Bone marrow (tissue), 2 donors: ENCODE measurements around the gene OR5H1.
"Not testable (repeated sequence)": the region's sequence is repeated elsewhere in the genome, so short reads cannot be mapped to it uniquely, and the experiment has no call there.

Source experiments
- DNase-seq, 2 donors: peaks; one replicate each; lab custom pipeline; 2025; lab: John Stamatoyannopoulos, UW

Gene OR5H1

GRCh38 chr3:98130421-98130820 lies at the start of gene OR5H1:
Gene OR5H1 (plus strand): TSS chr3:98130721. CDS start chr3:98132698, 1,977 bp downstream.
- no peak for DNase-seq

GRCh38 chr3:98086873-98087272 lies 43.6 kb upstream of the OR5H1 start, which contains the start of gene OR5AC2:
Gene OR5AC2 (plus strand): TSS chr3:98087173. CDS start chr3:98087173, 0 bp downstream.
- DNase-seq, result no peak

GRCh38 chr3:98095882-98096281 lies 34.6 kb upstream of the OR5H1 start:
- DNase-seq, result no peak

DNA sequence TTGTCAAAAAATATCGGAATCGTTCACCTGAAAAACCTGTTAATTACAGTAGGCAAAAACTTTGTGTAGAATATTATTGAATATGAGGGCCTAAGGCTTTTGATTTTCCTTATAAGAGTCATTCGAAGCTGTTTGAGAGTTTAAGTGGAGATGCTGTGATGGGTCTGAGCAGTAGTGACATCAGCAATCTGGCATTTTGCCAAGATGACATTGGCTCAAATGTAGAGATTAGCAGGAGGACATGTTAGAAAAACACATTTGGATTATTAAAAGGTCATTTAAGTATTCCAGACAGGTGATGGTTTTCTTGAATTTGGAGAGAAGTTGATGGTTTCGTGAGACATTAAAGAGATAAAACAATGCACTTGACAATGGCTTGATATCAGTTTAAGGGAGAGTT lies 30.7 kb upstream of the OR5H1 start:
- no peak for DNase-seq

DNA sequence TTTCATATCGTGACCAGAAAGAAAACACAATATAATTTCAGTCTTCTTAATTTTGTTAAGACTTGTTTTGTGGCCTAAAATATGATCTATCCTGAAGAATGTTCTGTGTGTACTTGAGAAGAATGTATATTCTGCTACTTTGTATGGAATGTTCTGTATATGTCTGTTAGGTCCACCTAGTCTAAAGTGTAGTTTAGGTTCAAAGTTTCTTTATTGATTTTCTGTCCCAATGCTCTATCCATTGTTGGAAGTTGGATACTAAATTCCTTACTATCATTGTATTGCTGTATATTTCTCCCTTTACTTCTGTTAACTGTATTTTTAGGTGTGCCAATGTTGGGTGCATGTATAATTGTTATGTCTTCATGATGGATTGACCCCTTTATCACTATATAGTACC lies 22.4 kb upstream of the OR5H1 start:
- no peak for DNase-seq

- DNase-seq, result no peak
These were observed 20.5 kb upstream of the OR5H1 start for GRCh38 chr3:98109807-98110549.

GRCh38 chr3:98110550-98110908 lies 20.0 kb upstream of the OR5H1 start:
- DNase-seq, result no peak

GRCh38 chr3:98114264-98114663 lies 16.3 kb upstream of the OR5H1 start:
- DNase-seq, result no peak

DNA sequence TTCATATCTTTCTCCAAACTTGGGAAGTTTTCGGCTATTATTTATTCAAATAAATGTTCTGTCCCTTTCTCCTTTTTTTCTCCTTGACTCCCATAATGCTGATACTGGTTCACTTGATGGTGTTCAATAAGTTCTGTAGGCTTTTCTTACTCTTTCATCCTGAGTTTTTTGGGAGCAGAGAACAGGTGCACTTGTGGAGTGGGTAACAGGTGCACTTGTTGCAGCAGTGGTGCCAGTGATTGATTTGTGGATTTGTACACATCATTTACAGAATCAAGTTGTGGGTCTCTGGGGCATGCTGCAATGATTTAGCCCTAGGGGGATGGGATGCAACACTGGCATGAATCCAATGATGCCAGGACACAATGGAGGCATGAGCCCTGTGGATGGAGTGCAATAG lies 14.8 kb upstream of the OR5H1 start:
- DNase-seq, result no peak

- DNase-seq, result no peak
These were observed 6.1 kb downstream of the OR5H1 start for GRCh38 chr3:98136631-98137030.

- not testable (repeated sequence) for DNase-seq
These were observed 7.5 kb downstream of the OR5H1 start for GRCh38 chr3:98137826-98138557.

GRCh38 chr3:98140531-98140930 lies 10.0 kb downstream of the OR5H1 start:
- DNase-seq, result no peak

DNA sequence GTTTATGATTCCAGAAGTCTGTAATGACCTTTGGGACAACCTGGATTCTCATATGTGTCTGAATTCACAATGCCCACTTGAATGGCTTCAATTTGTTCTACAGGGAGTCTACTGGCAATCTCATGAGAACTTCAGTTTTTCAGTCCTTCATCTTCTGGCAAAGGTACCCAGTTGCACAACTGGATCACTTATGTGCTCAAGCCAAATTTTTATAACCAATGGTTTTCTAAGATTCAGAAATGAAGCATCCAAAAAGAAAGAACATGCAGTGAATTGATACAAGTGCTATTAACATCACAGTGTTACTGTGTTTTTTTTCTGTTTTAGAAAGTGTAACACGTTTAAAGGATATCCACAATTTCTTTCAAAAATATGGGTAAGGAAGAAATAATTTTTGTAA lies 16.7 kb downstream of the OR5H1 start, which contains the start of gene OR5H14:
TSS of gene OR5H14 (plus strand) at position 301 of the 400 bp plus-strand sequence. CDS start 1,907 bp downstream, outside the sequence.
- no peak for DNase-seq

DNA sequence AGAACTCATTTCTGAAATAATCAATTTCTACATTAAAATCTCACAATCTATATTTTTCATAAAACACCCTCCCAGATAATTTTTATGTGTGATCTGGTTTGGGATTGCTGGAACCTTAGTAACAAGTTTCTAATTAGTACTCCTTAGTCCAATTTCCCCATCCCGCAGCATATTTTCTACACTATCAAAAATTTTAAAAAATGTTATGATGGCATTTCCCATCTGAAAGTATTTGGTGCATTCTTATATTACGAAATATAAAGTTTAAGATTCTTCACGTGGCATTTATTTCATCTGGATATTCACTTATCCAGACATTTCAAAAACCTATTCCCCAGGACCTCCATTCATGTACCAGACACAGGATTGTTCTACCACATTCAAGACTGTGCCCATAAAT lies 18.2 kb downstream of the OR5H1 start:
- no peak for DNase-seq

- not testable (repeated sequence) for DNase-seq
These were observed 18.9 kb downstream of the OR5H1 start for GRCh38 chr3:98149456-98149855.

DNA sequence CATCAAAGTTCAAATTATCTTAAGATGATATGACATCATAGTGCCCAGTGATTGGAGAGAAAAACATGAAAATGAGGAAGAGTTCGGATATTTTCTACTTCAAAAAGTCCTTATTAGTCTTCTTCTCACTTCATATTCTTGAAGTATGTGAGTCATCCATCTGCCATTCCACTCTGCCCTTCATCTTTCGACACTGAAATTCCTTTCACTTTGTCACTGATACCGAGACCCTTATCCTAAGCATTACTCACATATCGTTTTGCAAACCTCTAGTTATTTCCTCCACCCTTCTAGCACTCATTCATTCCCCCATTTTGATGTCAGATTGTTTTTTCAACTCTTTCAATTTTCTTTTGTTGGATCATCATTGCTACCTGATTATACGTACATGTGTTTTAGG lies 20.7 kb downstream of the OR5H1 start:
- DNase-seq, result no peak

DNA sequence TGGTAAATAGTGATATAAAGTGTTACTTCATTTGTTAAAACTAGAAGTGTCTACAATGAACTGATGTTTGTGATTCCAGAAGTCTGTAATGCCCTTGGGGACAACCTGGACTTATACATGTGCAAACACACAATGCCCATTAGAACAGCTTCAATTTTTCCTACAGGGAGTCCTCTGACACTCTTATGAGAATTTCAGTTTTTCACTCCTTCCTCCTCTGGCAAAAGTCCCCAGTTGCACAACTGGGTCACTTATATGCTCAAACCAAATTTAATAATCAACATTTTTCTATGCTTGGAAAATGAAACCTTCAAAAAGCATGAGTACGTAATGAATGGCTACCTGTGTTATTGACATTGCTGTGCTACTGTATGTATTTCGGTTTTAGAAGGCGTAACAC lies 35.9 kb downstream of the OR5H1 start, which contains the start of gene OR5H15:
TSS of gene OR5H15 (plus strand) at position 301 of the 400 bp plus-strand sequence. CDS start 2,004 bp downstream, outside the sequence.
- no peak for DNase-seq

DNA sequence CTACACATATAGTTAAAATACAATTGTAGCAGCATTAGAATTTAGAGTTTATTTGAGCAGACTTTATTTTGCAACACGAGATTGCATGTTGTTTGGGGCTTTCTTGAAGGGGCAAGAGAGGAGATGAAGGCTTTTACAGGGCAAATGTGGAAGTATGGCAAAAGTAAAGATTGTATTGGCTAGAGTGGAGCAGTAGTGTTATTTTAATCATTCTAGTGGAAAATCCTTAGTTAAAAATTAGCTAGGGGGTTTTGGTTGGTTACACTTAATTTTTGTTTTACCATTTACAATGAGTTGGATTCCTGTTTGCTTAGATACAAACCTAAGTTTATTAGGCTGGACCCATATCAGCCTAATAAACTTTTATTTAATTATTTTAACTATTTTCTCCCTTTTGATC lies 40.5 kb downstream of the OR5H1 start:
- no peak for DNase-seq

- no peak for DNase-seq
These were observed 42.1 kb downstream of the OR5H1 start for GRCh38 chr3:98172621-98173020.

- DNase-seq, result no peak
These were observed 49.9 kb downstream of the OR5H1 start for GRCh38 chr3:98180319-98180890.

GRCh38 chr3:98182196-98182595 lies 51.7 kb downstream of the OR5H1 start:
- DNase-seq, result no peak

DNA sequence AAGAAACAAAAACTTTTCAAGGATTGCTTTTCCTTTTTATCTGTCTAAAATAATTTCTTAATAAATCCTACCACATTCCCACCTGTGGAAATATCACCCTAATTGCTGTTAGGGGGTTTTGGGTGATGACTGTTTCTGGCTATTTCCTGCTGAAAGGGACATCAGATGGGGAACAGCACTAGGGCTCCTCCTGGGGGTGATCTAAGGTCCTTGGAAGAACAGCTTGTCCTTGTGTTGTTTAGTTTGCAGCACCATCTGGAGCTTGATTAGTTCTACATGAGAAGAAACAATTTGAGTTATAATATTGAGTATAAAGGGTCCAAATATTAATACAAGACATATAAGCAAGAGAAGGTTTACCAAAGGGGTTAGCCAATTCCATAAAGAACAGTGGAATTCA lies 54.7 kb downstream of the OR5H1 start:
- DNase-seq, result no peak
